HG03103 (cell line): ENCODE measurements around the gene ZBTB46.
"Not testable (repeated sequence)": the region's sequence is repeated elsewhere in the genome, so short reads cannot be mapped to it uniquely, and the experiment has no call there.

Source experiments
- ATAC-seq: cut with Tn5 transposase; IDR thresholded peaks from one replicate; pipeline ENCODE4 v1.9.1; 2021; ENCODE audit warnings: low read depth; ENCODE audit not compliant: unreplicated experiment

The ZBTB46 gene

GRCh38 chr20:63738687-63739129, 92.4 kb downstream of the ZBTB46 start:
- ATAC-seq, result no peak

- ATAC-seq, result no peak
Observed at GRCh38 chr20:63737945-63738686, 92.9 kb downstream of the ZBTB46 start.

- ATAC-seq, result no peak
Observed at GRCh38 chr20:63737695-63737944, 93.4 kb downstream of the ZBTB46 start.

GRCh38 chr20:63736893-63737694, 94.0 kb downstream of the ZBTB46 start:
- no peak for ATAC-seq

DNA sequence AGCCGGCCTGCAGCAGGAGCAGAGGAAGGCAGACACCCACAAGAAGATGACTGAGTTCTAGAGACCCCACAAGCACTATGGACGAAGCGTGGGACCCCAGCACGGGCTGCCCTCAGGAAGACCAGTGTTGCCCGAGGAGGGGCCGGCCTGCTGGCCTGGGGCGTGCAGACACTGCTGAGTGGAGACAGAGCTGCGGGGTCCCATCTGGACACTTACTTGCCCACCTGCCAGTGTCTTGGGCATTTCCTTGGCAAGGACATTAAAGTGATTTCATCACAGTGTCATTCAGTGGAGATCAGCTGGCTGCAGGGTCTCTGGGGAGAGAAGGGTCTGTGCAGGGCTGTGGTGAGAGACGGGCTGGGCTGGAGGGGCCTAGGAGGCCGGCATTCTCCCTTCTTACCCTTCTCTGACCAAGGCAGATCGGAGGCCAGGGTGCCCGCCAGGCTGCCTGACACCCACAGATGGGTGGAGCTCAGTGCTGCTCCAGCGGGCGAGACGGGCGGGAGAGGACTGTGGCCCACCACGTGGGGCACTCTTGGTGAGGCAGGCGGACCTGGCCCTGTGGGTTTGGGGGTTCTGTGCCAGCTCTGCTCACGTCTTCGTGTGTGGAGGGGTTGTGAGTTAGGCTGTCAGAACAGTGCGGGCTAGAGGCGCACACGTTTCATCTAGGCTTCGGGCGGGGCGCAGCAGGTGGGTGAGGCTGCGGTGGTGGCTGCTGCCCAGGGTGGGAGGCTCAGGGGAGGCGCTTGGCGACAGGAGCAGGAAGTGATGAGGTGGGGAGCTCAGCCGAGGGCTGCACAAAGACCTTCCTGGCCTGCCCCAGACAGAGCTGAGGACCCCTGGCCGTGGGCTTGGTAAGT, 95.0 kb downstream of the ZBTB46 start, which contains the start of gene LIME1:
Gene LIME1, plus strand, starts transcription at position 806 of the 860 bp plus-strand sequence. CDS start 886 bp downstream, outside the sequence.
- ATAC-seq, result no peak

- ATAC-seq, result no peak
Observed at GRCh38 chr20:63734946-63735858, 95.9 kb downstream of the ZBTB46 start.

DNA sequence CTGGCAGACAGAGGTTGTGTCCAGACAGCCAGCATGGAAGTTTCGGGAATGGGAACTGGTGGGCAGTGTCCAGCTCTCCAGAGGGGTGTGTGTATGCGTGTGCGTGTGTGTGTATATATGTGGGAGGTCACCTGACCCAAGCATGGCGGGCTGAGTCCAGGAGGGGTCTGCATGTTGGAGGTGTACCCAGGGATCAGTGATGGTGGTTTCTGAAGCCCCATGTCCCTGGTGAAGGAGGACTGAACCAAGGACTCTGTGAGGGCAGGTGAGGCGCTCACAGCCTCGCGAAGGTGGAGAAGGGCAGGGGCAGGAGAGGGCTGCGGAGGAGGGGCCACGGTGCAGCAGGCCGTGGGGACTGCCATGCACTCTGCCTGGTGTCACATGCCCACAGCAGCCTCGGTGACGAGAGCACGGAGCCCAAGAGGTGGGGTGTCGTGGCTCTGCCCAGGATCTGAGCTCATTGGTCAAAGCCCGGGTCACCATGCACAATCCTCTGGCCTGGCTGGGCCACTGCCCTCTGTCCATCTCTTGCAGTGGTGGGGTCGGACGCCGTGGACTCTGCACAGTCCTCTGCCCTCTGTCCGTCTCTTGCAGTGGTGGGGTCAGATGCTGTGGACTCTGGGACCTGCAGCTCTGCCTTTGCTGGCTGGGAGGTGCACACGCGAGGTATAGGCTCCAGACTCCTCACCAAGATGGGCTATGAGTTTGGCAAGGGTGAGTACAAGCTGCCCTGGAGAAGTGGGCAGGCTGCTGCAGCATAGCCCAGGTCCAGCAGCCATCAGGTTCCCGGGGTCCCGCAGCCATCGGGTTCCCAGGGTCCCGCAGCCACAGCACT, 96.7 kb downstream of the ZBTB46 start:
- ATAC-seq, result no peak

- ATAC-seq, result no peak
Observed at GRCh38 chr20:63733579-63734081, 97.4 kb downstream of the ZBTB46 start.

DNA sequence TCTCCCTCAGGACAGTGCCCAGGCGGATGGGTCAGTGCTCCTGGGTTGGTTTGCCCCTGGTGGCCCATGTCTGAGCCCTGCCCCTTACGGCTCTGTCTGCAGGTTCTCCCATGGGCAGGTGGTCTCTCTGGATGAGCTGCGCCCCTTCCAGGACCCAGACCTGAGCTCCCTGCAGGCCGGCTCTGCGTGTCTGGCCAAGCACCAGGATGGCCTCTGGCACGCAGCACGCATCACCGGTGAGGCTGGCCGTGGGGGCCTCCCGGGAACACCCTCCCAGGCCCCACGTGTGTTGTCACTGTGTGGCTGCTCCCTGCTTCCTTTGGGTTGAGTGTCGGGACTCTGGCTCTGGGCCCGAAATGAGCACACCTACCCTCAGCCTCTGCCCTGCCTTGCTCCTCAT, 97.9 kb downstream of the ZBTB46 start:
- no peak for ATAC-seq

- ATAC-seq, result no peak
Observed at GRCh38 chr20:63732118-63733095, 98.7 kb downstream of the ZBTB46 start.

DNA sequence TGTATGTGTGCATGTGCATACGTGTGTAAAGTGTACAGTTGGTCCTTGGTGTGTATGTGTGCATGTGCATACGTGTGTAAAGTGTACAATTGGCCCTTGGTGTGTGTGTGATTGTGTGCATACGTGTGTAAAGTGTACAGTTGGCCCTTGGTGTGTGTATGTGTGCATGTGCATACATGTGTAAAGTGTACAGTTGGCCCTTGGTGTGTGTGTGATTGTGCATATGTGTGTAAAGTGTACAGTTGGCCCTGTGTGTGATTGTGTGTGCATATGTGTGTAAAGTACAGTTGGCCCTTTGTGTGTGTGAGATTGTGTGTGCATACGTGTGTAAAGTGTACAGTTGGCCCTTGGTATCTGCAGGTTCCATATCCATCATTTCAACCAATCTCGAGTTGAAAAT, 99.7 kb downstream of the ZBTB46 start:
- no peak for ATAC-seq

GRCh38 chr20:63730189-63730733, 100.8 kb downstream of the ZBTB46 start:
- ATAC-seq, result not testable (repeated sequence)

DNA sequence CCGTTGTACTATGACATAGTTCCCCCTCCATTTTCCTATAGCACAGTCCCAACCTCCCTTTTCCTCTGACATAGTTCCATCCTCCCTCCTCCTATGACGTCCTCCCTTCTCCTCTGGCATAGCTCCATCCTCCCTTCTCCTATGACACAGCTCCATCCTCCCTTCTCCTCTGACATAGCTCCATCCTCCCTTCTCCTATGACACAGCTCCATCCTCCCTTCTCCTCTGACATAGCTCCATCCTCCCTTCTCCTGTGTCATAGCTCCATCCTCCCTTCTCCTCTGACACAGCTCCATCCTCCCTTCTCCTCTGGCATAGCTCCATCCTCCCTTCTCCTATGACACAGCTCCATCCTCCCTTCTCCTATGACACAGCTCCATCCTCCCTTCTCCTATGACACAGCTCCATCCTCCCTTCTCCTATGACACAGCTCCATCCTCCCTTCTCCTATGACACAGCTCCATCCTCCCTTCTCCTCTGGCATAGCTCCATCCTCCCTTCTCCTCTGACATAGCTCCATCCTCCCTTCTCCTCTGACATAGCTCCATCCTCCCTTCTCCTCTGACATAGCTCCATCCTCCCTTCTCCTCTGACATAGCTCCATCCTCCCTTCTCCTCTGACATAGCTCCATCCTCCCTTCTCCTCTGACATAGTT, 108.0 kb downstream of the ZBTB46 start:
- not testable (repeated sequence) for ATAC-seq

- ATAC-seq, result no peak
Observed at GRCh38 chr20:63718996-63719395, 112.1 kb downstream of the ZBTB46 start.

DNA sequence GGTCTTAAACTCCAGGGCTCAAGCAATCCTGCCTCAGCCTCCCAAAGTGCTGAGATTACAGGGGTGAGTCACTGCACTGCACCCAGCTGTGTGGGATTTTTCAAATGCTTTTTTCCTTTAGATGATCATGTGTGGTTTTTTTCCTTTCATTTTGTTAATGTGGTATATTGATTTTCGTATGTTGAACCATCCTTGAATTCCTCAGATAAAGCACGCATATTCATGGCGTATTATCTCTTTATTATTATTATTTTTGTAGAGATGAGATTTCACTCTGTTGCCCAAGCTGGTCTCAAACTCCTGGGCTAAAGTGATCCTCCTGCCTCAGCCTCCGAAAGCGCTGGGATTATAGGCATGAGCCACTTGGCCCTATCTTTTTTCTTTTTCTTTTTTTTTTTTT, 116.2 kb downstream of the ZBTB46 start:
- ATAC-seq, result no peak

GRCh38 chr20:63712191-63712590, 118.9 kb downstream of the ZBTB46 start:
- ATAC-seq, result no peak

DNA sequence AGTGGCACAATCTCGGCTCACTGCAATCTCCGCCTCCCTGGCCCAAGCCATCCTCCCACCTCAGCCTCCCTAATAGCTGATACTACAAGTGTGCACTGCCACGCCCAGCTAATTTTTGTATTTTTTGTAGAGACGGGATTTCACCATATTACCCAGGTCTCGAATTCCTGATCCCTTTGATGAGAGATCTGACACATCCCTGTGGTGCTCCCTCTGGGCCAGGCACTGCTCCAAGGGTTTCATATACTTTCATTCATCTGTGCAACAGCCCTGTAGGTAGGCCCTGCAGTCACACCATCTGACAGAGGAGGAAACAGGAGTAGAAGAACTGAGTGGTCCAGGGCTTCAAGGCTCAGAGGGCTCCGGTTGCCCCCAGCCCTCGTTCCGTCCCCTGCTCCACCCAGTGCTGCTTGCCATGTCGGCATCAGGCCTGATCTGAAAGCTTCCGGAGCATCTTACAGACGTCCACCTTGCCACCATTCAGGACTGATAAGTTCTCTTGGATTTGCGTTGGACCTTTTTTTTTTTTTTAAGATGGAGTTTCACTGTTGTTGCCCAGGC, 119.9 kb downstream of the ZBTB46 start:
- no peak for ATAC-seq
